Measurements from ENCODE around the gene TMEM132C. TPM values are rescaled to one million over a fixed set of nuclear protein-coding genes. Genes with fewer than 3 reads are reported as not detected.

TMEM132C gene
- total RNA-seq, 1 experiment from 2014 or later, result 0.06 TPM

GRCh38 chr12:128660532-128661225 lies 393.7 kb downstream of the TMEM132C start:
- no peak for DNase-seq (ENCODE audit: low spot score)

GRCh38 chr12:128661226-128661569 lies 394.2 kb downstream of the TMEM132C start:
- no peak for DNase-seq (ENCODE audit: low spot score)

- no peak for DNase-seq (ENCODE audit: low spot score)
Observed at GRCh38 chr12:128662101-128662500, 395.1 kb downstream of the TMEM132C start.

GRCh38 chr12:128664501-128664900 lies 397.5 kb downstream of the TMEM132C start:
- no peak for DNase-seq (ENCODE audit: low spot score)

- no peak for DNase-seq (ENCODE audit: low spot score)
Observed at GRCh38 chr12:128667193-128667592, 400.2 kb downstream of the TMEM132C start.

- no peak for DNase-seq (ENCODE audit: low spot score)
Observed at GRCh38 chr12:128671528-128672042, 404.6 kb downstream of the TMEM132C start.

GRCh38 chr12:128672428-128672827 lies 405.5 kb downstream of the TMEM132C start:
- no peak for DNase-seq (ENCODE audit: low spot score)

- DNase-seq (ENCODE audit: low spot score), result no peak
Observed at GRCh38 chr12:128672893-128673292, 405.9 kb downstream of the TMEM132C start.

- no peak for DNase-seq (ENCODE audit: low spot score)
Observed at GRCh38 chr12:128675576-128675975, 408.6 kb downstream of the TMEM132C start.

GRCh38 chr12:128680555-128680954 lies 413.6 kb downstream of the TMEM132C start:
- no peak for DNase-seq (ENCODE audit: low spot score)

- no peak for DNase-seq (ENCODE audit: low spot score)
Observed at GRCh38 chr12:128682548-128683275, 415.7 kb downstream of the TMEM132C start.

- no peak for DNase-seq (ENCODE audit: low spot score)
Observed at GRCh38 chr12:128684352-128684751, 417.4 kb downstream of the TMEM132C start.

GRCh38 chr12:128685903-128686475 lies 419.0 kb downstream of the TMEM132C start:
- DNase-seq (ENCODE audit: low spot score), result no peak

- DNase-seq (ENCODE audit: low spot score), result no peak
Observed at GRCh38 chr12:128687851-128688250, 420.9 kb downstream of the TMEM132C start.

GRCh38 chr12:128690641-128691040 lies 423.7 kb downstream of the TMEM132C start:
- DNase-seq (ENCODE audit: low spot score), result no peak

- no peak for DNase-seq (ENCODE audit: low spot score)
Observed at GRCh38 chr12:128693115-128693514, 426.1 kb downstream of the TMEM132C start.

GRCh38 chr12:128693771-128694170 lies 426.8 kb downstream of the TMEM132C start:
- no peak for DNase-seq (ENCODE audit: low spot score)

GRCh38 chr12:128694445-128694844 lies 427.5 kb downstream of the TMEM132C start:
- no peak for DNase-seq (ENCODE audit: low spot score)

- DNase-seq (ENCODE audit: low spot score), result no peak
Observed at GRCh38 chr12:128695697-128696096, 428.7 kb downstream of the TMEM132C start.

- DNase-seq (ENCODE audit: low spot score), result no peak
Observed at GRCh38 chr12:128698301-128698972, 431.5 kb downstream of the TMEM132C start.

GRCh38 chr12:128699106-128699505 lies 432.1 kb downstream of the TMEM132C start:
- DNase-seq (ENCODE audit: low spot score), result no peak

- no peak for DNase-seq (ENCODE audit: low spot score)
Observed at GRCh38 chr12:128702371-128702770, 435.4 kb downstream of the TMEM132C start.

All from H4 (cell line).